ENCODE measurements around the gene SORCS2.

Gene SORCS2

GRCh38 chr4:7646384-7647061 lies 454.2 kb downstream of the SORCS2 start:
- no peak overlapping the region for H3K4me3 ChIP-seq (ENCODE audit: low read depth, low read length)
- no peak for TF ChIP-seq CTCF (IDR thresholded peaks at IDR 0.05; ENCODE audit: low read depth, low read length)

GRCh38 chr4:7647186-7647585 lies 454.8 kb downstream of the SORCS2 start:
- H3K4me3 ChIP-seq (ENCODE audit: low read depth, low read length), result no peak overlapping the region
- no peak for TF ChIP-seq CTCF (IDR thresholded peaks at IDR 0.05; ENCODE audit: low read depth, low read length)

- TF ChIP-seq CTCF (IDR thresholded peaks at IDR 0.05; ENCODE audit: low read depth, low read length), result no peak
- no peak overlapping the region for H3K4me3 ChIP-seq (ENCODE audit: low read depth, low read length)
Observed at GRCh38 chr4:7647600-7648543, 455.5 kb downstream of the SORCS2 start.

GRCh38 chr4:7648544-7649395 lies 456.4 kb downstream of the SORCS2 start:
- no peak for TF ChIP-seq CTCF (IDR thresholded peaks at IDR 0.05; ENCODE audit: low read depth, low read length)

GRCh38 chr4:7649411-7649740 lies 457.0 kb downstream of the SORCS2 start:
- TF ChIP-seq CTCF (IDR thresholded peaks at IDR 0.05; ENCODE audit: low read depth, low read length), result no peak
- no peak overlapping the region for H3K4me3 ChIP-seq (ENCODE audit: low read depth, low read length)

More at GRCh38 chr4:7648544-7649395, 456.4 kb downstream of the SORCS2 start:
- H3K4me3 ChIP-seq (ENCODE audit: low read depth, low read length), result no peak overlapping the region

GRCh38 chr4:7649741-7650531 lies 457.6 kb downstream of the SORCS2 start:
- H3K4me3 ChIP-seq (ENCODE audit: low read depth, low read length), result no peak overlapping the region
- no peak for TF ChIP-seq CTCF (IDR thresholded peaks at IDR 0.05; ENCODE audit: low read depth, low read length)

Measured in WI38 (cell line).